ENCODE results near the gene GLB1L3.
"Not testable (repeated sequence)": the region's sequence is repeated elsewhere in the genome, so short reads cannot be mapped to it uniquely, and the experiment has no call there.

DNA sequence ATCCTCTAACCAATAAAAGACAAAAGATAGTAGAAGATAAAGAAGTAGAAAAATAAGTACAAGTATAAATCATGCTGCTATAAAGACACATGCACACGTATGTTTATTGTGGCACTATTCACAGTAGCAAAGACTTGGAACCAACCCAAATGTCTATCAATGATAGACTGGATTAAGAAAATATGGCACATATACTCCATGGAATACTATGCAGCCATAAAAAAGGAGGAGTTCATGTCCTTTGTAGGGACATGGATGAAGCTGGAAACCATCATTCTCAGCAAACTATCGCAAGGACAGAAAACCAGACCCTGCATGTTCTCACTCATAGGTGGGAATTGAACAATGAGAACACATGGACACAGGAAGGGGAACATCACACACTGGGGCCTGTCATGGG lies 45.2 kb downstream of the GLB1L3 start:
- TF ChIP-seq EZH2phosphoT487 (conservative IDR thresholded peaks at IDR 0.05; ENCODE audit: low read length) = not testable (repeated sequence)
- TF ChIP-seq, protein P1, sequence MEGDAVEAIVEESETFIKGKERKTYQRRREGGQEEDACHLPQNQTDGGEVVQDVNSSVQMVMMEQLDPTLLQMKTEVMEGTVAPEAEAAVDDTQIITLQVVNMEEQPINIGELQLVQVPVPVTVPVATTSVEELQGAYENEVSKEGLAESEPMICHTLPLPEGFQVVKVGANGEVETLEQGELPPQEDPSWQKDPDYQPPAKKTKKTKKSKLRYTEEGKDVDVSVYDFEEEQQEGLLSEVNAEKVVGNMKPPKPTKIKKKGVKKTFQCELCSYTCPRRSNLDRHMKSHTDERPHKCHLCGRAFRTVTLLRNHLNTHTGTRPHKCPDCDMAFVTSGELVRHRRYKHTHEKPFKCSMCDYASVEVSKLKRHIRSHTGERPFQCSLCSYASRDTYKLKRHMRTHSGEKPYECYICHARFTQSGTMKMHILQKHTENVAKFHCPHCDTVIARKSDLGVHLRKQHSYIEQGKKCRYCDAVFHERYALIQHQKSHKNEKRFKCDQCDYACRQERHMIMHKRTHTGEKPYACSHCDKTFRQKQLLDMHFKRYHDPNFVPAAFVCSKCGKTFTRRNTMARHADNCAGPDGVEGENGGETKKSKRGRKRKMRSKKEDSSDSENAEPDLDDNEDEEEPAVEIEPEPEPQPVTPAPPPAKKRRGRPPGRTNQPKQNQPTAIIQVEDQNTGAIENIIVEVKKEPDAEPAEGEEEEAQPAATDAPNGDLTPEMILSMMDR (IDR thresholded peaks at IDR 0.05; ENCODE audit: insufficient read depth, low read length, poor library complexity, severe bottlenecking) = not testable (repeated sequence)
